SKM-1 treated with dmso at 0.1 percent for 144 hours (cell line): ENCODE measurements around the gene SHQ1.

Experiments
- DNase-seq: peaks from one replicate; lab custom pipeline; 2025; ENCODE audit not compliant: unreplicated experiment; lab: John Stamatoyannopoulos, UW

Gene SHQ1

DNA sequence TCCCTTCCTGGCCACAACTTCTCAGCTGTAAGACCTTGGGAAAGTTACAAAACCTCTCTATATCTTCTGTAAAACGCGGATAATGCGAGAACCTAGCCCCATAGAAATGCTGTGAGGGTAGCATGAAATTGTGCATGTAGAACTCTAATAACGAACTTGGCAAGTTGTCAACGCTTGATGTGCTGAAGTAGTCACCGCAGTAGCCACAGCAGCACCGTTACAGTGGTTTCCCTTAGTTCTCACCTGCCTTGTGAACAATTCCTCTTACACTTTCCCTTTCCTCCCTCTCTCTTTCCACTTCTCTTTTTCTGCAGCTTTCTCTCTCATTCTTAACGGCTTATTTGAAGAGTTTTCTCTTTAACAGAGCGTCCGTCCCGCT is 447 bp upstream of the SHQ1 start:
- DNase-seq = peak; percentile 38

DNA sequence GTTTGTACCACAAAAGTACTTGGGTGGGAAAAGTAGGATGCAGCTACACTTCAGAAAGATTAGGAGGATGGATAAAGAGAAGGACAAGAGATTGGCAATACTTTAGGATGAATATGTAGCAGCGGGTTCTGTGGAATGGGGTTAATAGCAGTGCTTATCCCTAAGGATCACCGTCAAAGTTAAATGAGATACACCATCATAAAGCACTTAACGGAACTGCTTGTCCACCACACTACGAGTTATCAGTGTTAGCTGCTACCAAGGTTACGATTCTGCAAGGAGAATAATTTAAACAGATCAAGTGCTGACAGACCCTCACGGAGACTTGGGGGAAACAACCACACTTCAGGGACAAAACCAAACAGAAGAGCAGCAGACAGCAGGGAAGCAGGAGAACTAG is 963 bp downstream of the SHQ1 start:
- DNase-seq = no peak

DNA sequence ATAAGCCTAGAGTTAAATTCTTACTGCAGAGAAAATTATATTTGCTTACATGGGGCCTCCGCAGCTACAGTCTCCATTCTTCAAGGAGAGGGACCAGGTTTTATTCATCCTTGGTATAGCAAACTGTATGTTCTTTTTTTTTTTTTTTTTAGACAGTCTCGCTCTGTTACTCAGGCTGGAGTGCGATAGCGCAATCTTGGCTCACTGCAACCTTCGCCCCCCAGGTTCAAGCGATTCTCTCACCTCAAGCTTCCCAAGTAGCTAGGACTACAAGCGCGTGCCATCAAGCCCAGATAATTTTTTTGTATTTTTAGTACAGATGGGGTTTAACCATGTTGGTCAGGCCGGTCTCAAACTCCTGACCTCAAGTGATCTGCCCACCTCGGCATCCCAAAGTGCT is 2.1 kb downstream of the SHQ1 start:
- DNase-seq = no peak

DNA sequence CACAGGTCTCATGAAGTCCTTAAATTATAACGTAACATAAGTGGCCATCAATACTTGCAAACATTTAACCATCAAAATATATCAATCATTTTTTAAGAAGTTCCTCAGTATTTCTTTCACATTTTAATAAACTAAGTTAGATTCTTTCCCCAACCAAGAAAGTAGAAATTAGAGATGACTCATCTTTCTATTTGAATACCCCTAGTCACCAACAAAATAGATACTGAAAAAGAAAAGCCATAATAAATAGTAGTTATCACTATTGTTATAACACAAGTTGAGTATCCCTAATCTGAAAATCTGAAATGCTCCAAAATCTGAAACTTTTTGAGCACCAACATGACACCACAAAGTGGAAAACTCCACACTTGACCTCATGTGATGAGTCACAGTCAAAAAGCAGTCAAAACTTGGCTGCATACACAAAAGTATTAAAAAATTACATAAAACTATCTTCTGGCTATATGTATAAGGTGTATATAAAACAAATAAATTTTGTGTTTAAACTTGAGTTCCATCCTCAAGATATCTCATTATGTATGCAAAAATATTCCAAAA is 3.7 kb downstream of the SHQ1 start:
- no peak for DNase-seq

DNA sequence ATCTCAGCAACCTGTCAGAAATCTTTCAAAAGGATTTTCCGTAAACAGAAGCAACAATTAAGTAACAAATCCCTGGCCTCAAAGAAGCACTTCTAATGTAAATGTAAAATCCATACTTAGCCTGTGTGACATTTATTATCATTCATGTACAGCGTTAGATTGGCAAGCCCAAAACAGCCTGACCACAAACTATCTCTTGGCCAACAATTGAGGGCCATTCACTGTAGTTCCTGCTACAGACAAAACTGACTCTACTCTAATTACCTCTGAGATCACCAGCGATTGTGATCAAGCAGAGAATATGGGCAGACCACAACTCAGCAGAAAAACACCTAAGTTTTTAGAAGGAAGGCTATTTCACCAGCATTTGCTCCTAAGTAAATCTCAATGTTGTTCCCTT is 9.2 kb downstream of the SHQ1 start:
- no peak for DNase-seq

DNA sequence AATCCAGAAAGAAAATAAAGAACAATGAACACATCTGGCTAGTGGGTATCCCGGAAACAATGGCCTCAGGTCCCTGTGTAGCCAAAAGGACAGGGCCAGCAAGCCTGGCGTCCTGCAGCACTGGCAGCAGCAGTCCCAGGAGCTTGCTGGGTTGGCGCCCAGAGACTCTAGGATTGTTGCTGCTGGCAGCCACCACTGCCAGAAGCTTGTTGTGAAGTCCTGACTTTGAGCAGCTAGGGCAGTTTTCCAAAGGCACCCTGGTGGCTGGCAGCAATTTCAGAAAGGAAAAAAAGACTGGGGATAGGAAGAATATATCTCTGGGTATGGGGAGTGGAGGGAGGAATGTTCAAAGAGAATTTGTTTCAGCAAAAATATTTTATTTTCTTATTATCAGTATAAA is 11.3 kb downstream of the SHQ1 start:
- no peak for DNase-seq

DNA sequence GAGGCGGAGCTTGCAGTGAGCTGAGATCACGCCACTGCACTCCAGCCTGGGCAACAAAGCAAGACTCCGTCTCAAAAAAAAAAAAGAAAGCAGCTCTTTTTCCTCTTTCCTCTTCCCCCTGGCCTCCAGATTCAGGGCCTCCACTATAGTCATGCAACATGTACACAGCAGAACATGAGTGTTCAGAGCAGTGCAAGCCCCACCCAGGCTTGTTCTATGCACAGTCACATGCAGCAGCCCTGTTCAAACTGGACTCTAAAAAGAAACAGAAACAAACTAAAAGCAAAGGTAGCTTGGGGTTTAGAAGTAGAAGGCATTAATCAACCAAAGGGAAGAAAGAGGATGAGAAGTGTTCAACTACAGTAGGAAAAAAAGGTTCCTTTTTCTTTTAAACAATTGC is 11.8 kb downstream of the SHQ1 start:
- DNase-seq = no peak

DNA sequence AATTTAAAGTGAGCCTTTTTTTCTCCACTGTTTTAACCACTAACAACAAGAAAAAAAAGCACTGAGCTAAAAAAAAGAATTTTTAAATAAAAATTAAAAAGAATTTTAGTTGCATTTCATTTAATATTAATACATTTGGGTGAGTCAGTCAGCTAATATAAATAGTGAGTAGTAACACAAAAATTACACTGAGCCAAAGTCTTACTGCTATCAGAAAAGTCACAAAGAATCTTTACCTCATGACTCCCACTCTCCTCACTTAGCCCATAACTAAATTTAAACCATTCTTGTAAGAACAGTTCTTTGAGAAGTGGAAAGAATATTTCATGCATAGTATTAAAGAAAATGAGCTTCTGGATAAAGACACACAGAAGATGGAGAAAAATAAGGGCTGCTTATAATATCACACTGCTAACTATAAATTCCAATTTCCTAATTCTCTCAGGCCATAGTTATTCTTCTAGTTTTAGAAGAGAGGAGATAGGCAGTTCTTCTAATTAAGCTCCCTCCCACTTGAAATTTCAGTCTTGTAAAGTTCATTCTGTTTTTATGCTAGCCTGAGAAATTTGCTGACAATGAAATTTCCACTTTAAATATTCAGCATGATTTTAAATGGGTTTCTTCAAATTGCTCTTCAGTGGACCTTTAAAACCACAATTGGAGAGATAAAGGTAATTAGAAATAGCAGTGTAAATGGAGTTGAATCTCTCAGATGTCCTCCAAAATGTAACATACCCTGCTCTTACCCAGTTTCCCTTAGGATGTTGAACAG is 17.6 kb downstream of the SHQ1 start:
- DNase-seq = no peak

DNA sequence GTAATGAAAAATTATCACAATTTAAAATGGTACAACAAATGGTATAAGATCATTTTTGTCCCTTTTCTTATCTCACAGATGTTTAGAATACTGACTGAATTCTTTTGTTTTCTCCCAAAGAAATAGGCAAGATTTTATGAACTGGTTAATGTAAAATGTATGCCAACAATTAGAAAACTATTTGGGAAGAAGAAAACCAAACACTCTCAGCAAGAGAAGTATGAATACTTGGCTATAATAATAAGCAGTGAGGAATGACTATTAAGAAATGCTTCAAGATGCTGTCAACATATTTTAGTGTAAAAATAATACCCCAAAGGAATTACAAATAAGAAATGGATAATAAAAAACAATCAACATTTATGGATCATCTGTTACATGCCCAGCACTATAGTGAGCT is 18.5 kb downstream of the SHQ1 start:
- no peak for DNase-seq

DNA sequence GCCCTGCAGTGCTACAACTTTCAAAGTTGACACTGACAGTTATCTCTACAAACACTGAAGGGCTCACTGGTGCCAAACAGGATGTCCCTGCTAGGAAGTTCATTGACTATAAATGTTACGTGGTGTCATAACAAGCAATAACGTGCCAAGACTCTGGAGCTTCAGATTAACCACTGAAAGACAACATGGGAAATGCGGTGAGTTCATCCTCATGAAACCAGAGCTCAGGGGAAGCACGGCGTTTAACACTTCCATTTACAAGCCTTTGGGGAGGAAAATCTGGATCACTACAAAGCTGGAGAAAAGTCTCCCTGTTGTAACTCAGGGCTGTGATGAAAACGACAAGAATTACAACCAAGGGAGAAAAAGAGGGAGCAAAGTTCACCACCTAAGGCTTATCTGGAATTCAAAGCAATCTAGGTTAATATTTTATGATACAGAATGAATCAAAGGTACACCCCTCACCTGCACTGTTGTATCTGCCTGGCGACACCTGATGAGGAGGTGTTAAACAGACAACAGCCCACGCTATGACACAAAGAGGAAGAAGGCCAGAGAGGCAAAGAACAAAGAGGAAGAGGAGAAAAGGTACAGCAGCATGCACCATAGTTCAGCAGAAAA is 27.0 kb downstream of the SHQ1 start:
- peak; percentile 15 for DNase-seq

DNA sequence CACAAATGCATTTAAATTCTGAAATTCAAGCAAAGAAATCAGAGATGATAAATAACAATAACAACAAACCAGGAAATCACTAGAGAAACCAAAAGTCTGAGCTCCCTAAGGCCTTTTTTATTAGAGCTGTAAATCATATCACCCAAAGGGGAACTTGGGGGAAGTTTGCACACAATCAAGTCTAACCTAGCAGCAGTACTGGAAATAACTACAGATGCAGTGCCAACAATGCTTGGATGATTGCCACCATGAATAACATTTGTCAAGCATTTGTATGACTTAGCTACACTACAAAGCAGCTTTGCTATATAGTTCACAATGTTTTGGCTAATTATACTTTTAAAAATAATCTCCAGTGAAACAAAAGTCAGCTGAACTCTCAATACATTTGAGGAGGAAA is 27.8 kb downstream of the SHQ1 start:
- DNase-seq = no peak

DNA sequence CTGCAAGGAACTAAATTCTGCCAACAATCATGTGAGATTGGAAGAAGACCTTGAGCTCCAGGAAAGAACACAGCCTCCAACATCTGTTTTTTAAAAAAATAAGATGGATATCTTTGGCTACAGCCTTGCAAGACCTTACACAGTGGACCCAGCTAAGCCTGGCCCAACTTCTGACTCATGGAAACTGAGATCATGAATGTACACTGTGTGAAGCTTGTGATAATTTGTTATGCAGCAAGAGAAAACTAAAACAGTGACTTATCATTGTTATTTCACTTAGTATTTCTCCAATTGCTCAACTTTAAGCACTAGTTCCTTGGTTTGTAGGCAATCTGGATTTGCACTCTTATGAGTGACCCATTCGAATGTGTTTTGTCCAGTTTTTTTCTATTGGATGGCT is 29.3 kb downstream of the SHQ1 start:
- no peak for DNase-seq

DNA sequence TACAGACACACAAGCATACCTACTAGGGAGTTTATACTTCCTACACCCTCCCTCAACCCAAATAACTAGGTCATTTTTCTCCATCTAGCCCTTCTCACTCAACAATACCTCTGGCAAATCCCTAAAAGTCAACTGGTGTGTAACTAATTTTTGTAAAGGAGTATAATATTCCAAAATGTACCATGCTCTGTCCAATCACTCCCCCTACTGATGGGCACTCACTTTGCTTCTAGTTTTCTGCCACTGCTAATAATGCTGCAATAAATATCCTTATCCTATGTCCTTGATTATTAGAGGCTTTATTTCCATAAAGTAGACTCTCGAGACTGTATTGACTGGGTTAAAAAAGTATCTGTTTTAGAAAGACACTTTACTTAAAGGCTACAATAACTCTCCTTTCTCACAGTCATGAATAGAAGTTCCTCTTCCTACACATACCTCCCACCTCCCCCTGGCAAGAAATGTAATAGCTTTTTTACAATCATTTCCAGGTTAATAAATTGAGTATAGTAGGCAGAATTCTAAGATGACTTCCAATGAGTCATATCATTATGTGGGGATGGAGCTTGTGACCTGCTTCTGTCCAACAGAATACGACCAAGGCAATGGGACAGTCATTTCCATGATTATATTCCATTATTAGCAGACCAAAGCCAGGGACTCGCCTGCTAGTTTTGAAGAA is 30.0 kb downstream of the SHQ1 start:
- DNase-seq = no peak

DNA sequence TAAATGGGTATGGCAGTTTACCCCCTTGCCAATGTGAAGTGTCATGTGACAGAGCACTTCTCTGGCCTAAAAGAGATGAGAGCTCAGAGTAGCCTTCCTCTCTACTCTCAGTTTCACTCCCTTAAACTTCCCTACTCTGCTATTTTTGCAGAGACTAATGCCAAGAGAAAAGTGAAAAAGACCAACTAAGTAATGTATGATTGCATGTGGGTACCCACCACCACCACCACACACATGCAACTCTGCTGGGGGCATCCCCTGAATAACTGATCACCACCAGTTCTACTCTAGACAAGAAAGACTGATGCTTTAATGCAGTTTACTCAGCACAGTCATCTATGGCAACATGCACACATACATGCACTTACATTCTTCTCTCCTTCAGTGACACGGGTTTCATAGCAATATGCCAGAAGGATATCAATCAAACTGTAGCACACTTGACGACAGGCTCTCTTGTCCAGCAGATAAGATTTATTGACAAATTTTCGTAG is 31.3 kb downstream of the SHQ1 start:
- DNase-seq = no peak

DNA sequence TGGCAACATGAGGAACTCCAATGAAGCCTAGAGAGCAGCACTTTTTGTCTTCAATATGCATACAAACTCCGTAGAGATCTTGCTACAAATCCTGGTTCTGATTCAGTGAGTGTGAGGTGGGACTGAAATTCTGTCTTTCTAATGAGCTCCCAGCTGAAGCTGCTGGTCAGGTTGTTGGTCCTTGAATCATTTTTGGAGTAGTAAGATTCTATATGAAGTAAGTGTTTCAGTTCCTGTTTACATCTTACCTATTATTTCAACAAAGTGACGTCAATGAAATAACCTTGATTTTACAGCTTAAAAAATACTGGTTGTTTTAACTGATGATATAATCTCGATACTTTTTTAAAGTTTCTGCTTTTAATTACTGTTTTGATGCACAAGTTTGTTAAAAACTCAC is 33.9 kb downstream of the SHQ1 start:
- no peak for DNase-seq

DNA sequence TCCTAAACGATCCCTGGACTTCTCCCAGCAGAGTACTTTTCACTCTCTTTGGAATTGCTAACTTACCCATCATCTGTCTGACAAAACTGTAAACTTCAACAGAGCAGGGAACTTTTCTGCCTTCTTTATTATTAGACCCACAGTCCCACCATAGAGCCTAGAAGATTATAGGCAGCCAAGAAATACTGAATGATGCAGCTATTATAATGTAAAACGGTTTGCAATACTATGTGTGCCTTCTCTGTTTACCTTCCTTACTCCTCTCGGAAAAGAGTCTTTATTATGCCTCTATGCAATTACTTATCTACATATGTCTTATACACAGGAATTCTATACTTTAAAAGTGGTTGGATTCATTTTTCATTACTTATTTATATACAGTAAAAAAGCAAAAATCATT is 36.0 kb downstream of the SHQ1 start:
- no peak for DNase-seq

DNA sequence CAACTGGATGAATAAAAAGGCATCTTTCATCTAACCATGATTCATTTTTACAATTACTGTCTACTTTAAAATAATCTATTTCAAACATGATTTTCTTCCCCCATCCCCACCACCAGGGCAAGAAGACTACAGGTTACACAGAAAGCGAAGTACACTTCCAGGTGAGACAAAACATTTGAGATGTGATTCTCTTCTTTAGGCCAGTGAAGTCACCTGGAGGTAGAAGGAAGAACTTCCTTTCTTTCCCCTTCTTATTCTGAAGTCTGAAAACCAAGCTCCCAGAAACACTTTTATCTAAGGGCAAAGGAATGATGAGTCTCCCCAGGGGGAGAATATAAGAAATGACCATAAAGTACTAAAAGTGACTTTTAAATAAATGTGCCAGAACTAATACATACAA is 36.7 kb downstream of the SHQ1 start:
- no peak for DNase-seq

DNA sequence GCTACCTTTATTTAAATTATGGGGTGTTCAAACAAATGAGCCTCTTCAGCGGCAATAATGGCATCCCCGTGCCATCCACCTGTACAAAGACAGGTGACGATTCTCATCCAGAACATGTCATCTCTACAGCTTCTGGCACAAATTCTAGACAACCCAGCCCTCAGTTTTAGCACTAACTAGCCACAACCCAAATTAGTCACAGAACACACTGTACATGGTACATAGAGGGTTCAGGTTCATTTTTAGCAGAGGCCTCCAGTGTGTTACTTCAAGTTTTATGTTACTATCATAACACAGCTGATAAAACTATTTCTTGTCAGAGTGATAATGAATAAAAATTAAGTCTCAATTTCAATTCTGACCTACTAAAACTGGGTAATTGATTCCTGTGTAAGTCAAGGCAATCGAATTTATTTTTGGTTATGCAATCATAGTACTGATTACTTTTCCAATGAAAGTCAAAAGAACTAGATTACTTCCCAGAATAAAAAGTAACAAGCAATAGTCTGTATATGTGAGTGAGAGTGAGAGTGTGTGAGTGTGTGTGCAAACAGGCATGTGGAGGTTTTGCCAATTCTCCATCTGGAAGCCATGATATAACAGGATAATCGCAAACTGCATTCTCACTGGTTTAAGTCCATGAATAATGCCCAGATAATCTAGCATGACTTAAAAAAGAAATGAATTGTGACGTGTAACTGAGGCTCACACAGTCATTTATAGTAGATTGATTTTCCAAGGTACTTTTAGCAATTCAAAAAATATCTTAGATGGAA is 37.4 kb downstream of the SHQ1 start:
- DNase-seq = no peak

DNA sequence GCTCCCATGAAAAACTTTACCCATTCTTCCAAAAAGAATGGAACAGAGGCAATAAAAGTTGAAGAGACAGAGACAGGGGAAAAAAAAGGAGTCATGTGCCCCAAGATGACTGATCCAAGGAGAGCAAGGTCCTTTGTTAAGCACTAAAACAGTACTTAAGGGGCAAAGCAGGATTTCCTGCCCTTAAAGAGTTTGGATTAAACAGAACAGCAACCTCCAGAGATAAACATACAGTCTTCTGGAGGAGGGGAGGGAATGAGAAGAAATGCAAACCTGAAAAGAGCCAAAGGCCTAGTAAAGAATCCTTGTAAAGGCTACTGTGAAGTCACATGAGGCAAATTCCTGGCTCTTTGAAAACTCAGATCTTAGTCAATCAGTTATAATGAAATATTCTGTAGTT is 38.2 kb downstream of the SHQ1 start:
- no peak for DNase-seq

DNA sequence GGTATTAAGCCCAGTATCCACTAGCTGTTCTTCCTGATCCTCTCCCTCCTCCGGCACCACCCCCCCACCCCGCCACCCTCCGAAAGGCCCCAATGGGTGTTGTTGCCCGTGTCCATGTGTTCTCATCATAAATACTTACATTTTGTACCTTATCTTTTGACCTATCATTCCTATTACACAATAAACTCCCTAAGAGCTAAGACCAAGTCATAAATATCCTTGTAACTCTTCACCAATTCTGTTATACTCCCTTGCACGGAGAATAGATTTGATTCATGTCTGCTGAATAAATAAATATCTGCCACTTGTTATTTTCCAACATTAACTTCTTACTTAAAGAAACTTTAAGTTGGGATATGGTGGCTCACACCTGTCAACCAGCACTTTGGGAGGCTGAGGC is 43.9 kb downstream of the SHQ1 start:
- DNase-seq = no peak

DNA sequence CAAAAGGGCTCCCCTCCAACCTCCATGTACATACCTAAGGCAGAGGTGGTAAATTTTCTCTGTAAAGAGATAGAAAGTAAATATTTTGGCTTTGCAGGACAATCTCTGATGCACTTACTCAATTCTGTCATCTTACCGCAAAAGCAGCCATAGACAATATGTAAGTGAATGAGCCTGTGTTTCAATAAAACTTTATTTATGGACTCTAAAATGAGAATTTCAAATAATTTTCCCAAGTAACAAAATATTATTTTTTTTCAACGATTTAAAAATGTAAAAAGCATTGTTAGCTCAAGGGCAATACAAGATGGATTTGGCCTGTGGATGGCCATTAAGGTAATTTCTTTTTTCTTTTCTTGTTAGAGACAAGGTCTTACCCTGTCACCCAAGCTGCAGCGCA is 44.7 kb downstream of the SHQ1 start:
- DNase-seq = no peak
